ENCODE data around the gene PIK3R2.

DNA sequence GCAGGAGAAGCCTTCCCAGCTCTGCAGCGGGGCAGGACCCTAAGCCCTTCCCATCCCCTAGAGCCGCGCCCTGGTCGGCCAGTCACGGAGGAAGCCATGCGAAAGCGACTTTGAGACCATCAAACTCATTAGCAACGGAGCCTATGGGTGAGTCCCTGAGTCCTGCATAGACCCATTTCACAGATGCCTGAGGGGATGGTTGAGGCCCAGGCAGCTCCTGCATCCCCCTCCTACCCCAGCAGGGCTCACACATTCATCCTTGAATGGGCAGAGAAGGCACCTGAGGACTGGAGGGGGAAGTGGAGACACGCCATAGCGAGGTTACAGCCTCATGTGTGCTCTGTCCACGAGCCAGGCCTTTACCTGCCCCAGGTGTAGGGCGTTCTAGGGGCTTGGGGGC, 24.2 kb upstream of the PIK3R2 start:
- TF ChIP-seq POLR2AphosphoS5 (IDR thresholded peaks at IDR 0.05) (no peak), CTCF (IDR thresholded peaks at IDR 0.05; ENCODE audit: poor library complexity, severe bottlenecking) (no peak), MXI1 (conservative IDR thresholded peaks at IDR 0.05; ENCODE audit: poor library complexity, severe bottlenecking) (no peak), TAF1 (IDR thresholded peaks at IDR 0.05; ENCODE audit: low read depth) (no peak)

Measured in neural cell (in vitro differentiated cells).